IMR-90 (cell line): ENCODE data around the gene LARGE2. TPM values are rescaled to one million over a fixed set of nuclear protein-coding genes. Genes with fewer than 3 reads are reported as not detected.

ENCODE experiments used
- ATAC-seq: fragments of 200-7000 bp; cut with Tn5 transposase; 2 replicates; pipeline ENCODE4 v1.9.1; 2020; ENCODE audit warnings: low read depth, mild to moderate bottlenecking, moderate library complexity
- BruUV-seq: library from RNA; stranded (reverse); fragments of 400-500 nt; replicated peaks from 2 replicates; lab custom pipeline; 2021; lab: Mats Ljungman, UMichigan
- CTCF ChIA-PET: fragments of 300-600 bp; formaldehyde crosslinking; extraction: SDS; loops from one replicate; lab custom pipeline; 2021; ENCODE audit warnings: antibody characterized with exemption; lab: Yijun Ruan, JAX
- POLR2A ChIA-PET: fragments of 300-600 bp; sonication (Branson Sonifier 250); formaldehyde crosslinking; loops from one replicate; lab custom pipeline; 2022; ENCODE audit warnings: antibody characterized with exemption; ENCODE audit not compliant: unreplicated experiment; lab: Charles Lee
- DNase-seq: peaks from one replicate; pipeline ENCODE4 v3.0.0; 2013
- H2AFZ ChIP-seq: replicated peaks from 2 replicates; pipeline ENCODE3; 2013; ENCODE audit warnings: low read length, mild to moderate bottlenecking; ENCODE audit not compliant: poor library complexity
- H2AK5ac ChIP-seq: 2 replicates; pipeline ENCODE4 v1.6.1; 2013; ENCODE audit warnings: low read depth, low read length, inconsistent platforms
- H2AK9ac ChIP-seq: replicated peaks from 2 replicates; pipeline ENCODE3; 2013; ENCODE audit warnings: mild to moderate bottlenecking, low read depth, low read length, moderate library complexity; ENCODE audit not compliant: poor library complexity
- H2BK120ac ChIP-seq: 2 replicates; pipeline ENCODE4 v1.6.1; 2013; ENCODE audit warnings: low read depth, low read length, inconsistent platforms
- H2BK15ac ChIP-seq: 3 replicates; pipeline ENCODE4 v1.6.1; 2013; ENCODE audit warnings: low read depth, low read length, inconsistent platforms
- H2BK20ac ChIP-seq: 2 replicates; pipeline ENCODE4 v1.6.1; 2013; ENCODE audit warnings: low read depth, mild to moderate bottlenecking, inconsistent platforms, low read length, moderate library complexity
- H2BK5ac ChIP-seq: 2 replicates; pipeline ENCODE4 v1.6.1; 2013; ENCODE audit warnings: mild to moderate bottlenecking, low read depth, low read length, inconsistent platforms; ENCODE audit not compliant: poor library complexity, severe bottlenecking
- H3K14ac ChIP-seq: replicated peaks from 2 replicates; pipeline ENCODE4 v1.6.1; 2013; ENCODE audit warnings: low read depth, low read length, inconsistent platforms
- H3K18ac ChIP-seq: 2 replicates; pipeline ENCODE4 v1.6.1; 2013; ENCODE audit warnings: low read depth, low read length, control low read depth
- H3K23ac ChIP-seq: 2 replicates; pipeline ENCODE4 v1.6.1; 2013; ENCODE audit warnings: low read depth, low read length, inconsistent platforms
- H3K27ac ChIP-seq: 2 replicates; pipeline ENCODE4 v1.5.1; 2013; ENCODE audit warnings: mild to moderate bottlenecking, control low read depth, low read length; ENCODE audit not compliant: insufficient read depth
- H3K27me3 ChIP-seq: 2 replicates; pipeline ENCODE4 v1.6.1; 2013; ENCODE audit warnings: low read length; ENCODE audit not compliant: control insufficient read depth, insufficient read depth
- H3K36me3 ChIP-seq: 2 replicates; pipeline ENCODE4 v1.6.1; 2013; ENCODE audit warnings: low read length, mixed read lengths; ENCODE audit not compliant: control insufficient read depth, insufficient read depth
- H3K4ac ChIP-seq: 2 replicates; pipeline ENCODE4 v1.6.1; 2013; ENCODE audit warnings: low read depth, low read length, inconsistent platforms
- H3K4me1 ChIP-seq: 2 replicates; pipeline ENCODE4 v1.6.1; 2013; ENCODE audit warnings: low read length, mixed read lengths; ENCODE audit not compliant: control insufficient read depth, insufficient read depth
- H3K4me2 ChIP-seq: 2 replicates; pipeline ENCODE4 v1.6.1; 2013; ENCODE audit warnings: low read depth, mild to moderate bottlenecking, control low read depth, low read length, moderate library complexity
- H3K4me3 ChIP-seq: 2 replicates; pipeline ENCODE4 v1.5.1; 2013; ENCODE audit warnings: low read depth, mild to moderate bottlenecking, control low read depth, low read length, moderate library complexity; ENCODE audit not compliant: insufficient read depth
- H3K56ac ChIP-seq: 2 replicates; pipeline ENCODE4 v1.6.1; 2013; ENCODE audit warnings: low read length, inconsistent platforms; ENCODE audit not compliant: insufficient read depth; ENCODE audit errors: extremely low read depth
- H3K79me1 ChIP-seq, 2 experiments: 2 replicates each; pipeline ENCODE4 v1.6.1; 2013; ENCODE audit warnings: low read length in 2 of 2, inconsistent platforms in 1 of 2, low read depth in 1 of 2
- H3K9ac ChIP-seq: 2 replicates; pipeline ENCODE4 v1.6.1; 2013; ENCODE audit warnings: low read depth, low read length, control low read depth
- H3K9me1 ChIP-seq: 2 replicates; pipeline ENCODE4 v1.6.1; 2013; ENCODE audit warnings: low read length, inconsistent platforms; ENCODE audit not compliant: insufficient read depth
- H3K9me3 ChIP-seq: 2 replicates; pipeline ENCODE4 v1.6.1; 2013; ENCODE audit warnings: low read length; ENCODE audit not compliant: control insufficient read depth, insufficient read depth
- H4K20me1 ChIP-seq: 2 replicates; pipeline ENCODE4 v1.6.1; 2013; ENCODE audit warnings: low read length, inconsistent platforms; ENCODE audit not compliant: insufficient read depth
- H4K5ac ChIP-seq: 2 replicates; pipeline ENCODE4 v1.6.1; 2013; ENCODE audit warnings: mild to moderate bottlenecking, low read depth, low read length, control low read depth
- H4K8ac ChIP-seq, 2 experiments: 2 replicates each; pipeline ENCODE4 v1.6.1; 2013; ENCODE audit warnings: low read depth in 2 of 2, low read length in 2 of 2, control low read depth in 1 of 2, inconsistent platforms in 1 of 2
- H4K91ac ChIP-seq: 2 replicates; pipeline ENCODE4 v1.6.1; 2013; ENCODE audit warnings: low read depth, low read length, inconsistent platforms; ENCODE audit not compliant: insufficient read depth
- CEBPB ChIP-seq: IDR thresholded peaks from 2 replicates; pipeline ENCODE4 v1.6.1; 2012; ENCODE audit warnings: low read depth, low read length, improper control_type of control experiment
- CHD1 ChIP-seq: IDR thresholded peaks from 2 replicates; pipeline ENCODE4 v1.6.1; 2012; ENCODE audit warnings: low read depth, low read length, improper control_type of control experiment
- FOS ChIP-seq: fragments of 150-350 bp; IDR thresholded peaks from 2 replicates; pipeline ENCODE4 v1.6.1; 2016; ENCODE audit warnings: low read depth, low read length
- MAZ ChIP-seq: IDR thresholded peaks from 2 replicates; pipeline ENCODE4 v1.6.1; 2012; ENCODE audit warnings: low read depth, mild to moderate bottlenecking, low read length, improper control_type of control experiment, moderate library complexity, borderline replicate concordance
- MXI1 ChIP-seq: IDR thresholded peaks from 2 replicates; pipeline ENCODE4 v1.6.1; 2012; ENCODE audit warnings: low read depth, mild to moderate bottlenecking, low read length, moderate library complexity, borderline replicate concordance
- NFE2L2 ChIP-seq: fragments of 150-350 bp; IDR thresholded peaks from 2 replicates; pipeline ENCODE4 v1.6.1; 2016; ENCODE audit warnings: low read depth, mild to moderate bottlenecking, low read length
- POLR2A ChIP-seq: IDR thresholded peaks from 2 replicates; pipeline ENCODE4 v1.6.1; 2012; ENCODE audit warnings: mild to moderate bottlenecking, low read depth, low read length
- RAD21 ChIP-seq: IDR thresholded peaks from 2 replicates; pipeline ENCODE4 v1.6.1; 2012; ENCODE audit warnings: low read length, improper control_type of control experiment
- RFX5 ChIP-seq: IDR thresholded peaks from 2 replicates; pipeline ENCODE4 v1.8.0; 2012; ENCODE audit warnings: low read depth, mild to moderate bottlenecking, low read length, moderate library complexity
- WGBS, 2 experiments: methylation state at CpG; one replicate each; pipeline versions ENCODE4 v1.1.5 to v1.1.7; 2013; ENCODE audit warnings: missing lambda C conversion rate in 2 of 2; ENCODE audit not compliant: insufficient read length in 1 of 2; ENCODE audit errors: extremely low coverage in 2 of 2; 5-methylcytosine and 5-hydroxymethylcytosine counted together
- dilution Hi-C: fragments of 300-500 bp; cut with HindIII; formaldehyde crosslinking; loops from one replicate; pipeline ENCODE4 v1.14.3; 2018; ENCODE audit warnings: low sequenced_read_pairs; ENCODE audit not compliant: unreplicated experiment
- in situ Hi-C: fragments of 300-500 bp; cut with MboI; formaldehyde crosslinking; loops from 3 replicates; pipeline ENCODE4 v1.14.3; 2019; ENCODE audit warnings: low sequenced_read_pairs, inconsistent platforms, mixed read lengths
- intact Hi-C: fragments of 100-400 bp; cut with micrococcal nuclease; formaldehyde crosslinking; loops from 2 replicates; pipeline ENCODE4 v1.10.0; 2022
- polyA plus RNA-seq, 3 experiments: library from polyadenylated mRNA; depleted of rRNA; stranded (reverse); fragments of >200 nt; gene quantifications; 2 replicates each; pipeline ENCODE4 v1.2.3, GENCODE V29; 2012; ENCODE audit warnings: low replicate concordance in 1 of 3
- total RNA-seq: library from RNA; depleted of rRNA; stranded (reverse); fragments of >200 nt; gene quantifications from 2 replicates; pipeline ENCODE4 v1.2.3, GENCODE V29; 2012
- TF ChIP-seq, protein P1 (sequence below): fragments of 150-350 bp; IDR thresholded peaks from 2 replicates; pipeline ENCODE4 v1.6.1; 2017; ENCODE audit warnings: mild to moderate bottlenecking, antibody characterized with exemption, low read length, low read depth
- TF ChIP-seq, protein P2 (sequence below): conservative IDR thresholded peaks from 2 replicates; pipeline ENCODE4 v1.5.1; 2012; ENCODE audit warnings: mild to moderate bottlenecking, low read depth, low read length, improper control_type of control experiment

Gene LARGE2
- total and polyA plus RNA-seq, 2 of the 4 experiments (the other 2 are of a cell fraction), result 0.03 TPM; not detected in 1

DNA sequence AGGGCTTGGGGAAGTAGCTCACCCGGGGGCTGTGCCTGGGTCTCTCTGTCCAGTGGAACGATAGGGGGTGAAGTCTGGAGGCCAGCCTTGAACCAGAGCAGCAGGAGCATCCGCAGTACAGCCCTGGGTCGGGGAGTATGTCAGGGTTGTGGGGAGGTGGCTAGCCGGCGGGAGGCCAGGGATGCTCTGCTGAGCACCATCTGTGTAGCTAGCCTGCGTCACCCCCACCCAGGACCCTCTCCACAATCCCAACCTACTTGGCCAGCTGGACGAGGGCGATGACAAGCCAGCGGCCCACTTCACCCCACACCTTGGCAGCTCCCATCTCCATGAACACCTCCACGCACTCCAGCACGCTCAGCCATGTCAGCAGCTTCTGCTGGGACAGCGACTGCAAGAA lies 7.0 kb upstream of the LARGE2 start:
- Histone ChIP-seq H2AK5ac (no peak overlapping the region), H3K23ac (no peak overlapping the region), H2BK120ac (no peak overlapping the region), H3K9me1 (0 out of 2 replicates have a peak, but pooled peaks cover 8% of the 10 kb centered on the region), H2AFZ (no peak overlapping the region), H2AK9ac (no peak overlapping the region), H3K4ac (no peak overlapping the region), H3K27me3 (no peaks in the 10 kb centered on the region), H3K18ac (no peak overlapping the region), H2BK5ac (no peak overlapping the region), H3K4me3 (no peak overlapping the region), H3K36me3 (peaks cover 30% of the 10 kb centered on the region), H3K4me2 (no peak overlapping the region), H3K56ac (no peak overlapping the region), H4K5ac (no peak overlapping the region), H3K4me1 (no peaks in the 10 kb centered on the region), H2BK15ac (no peak overlapping the region), H4K20me1 (peaks cover 7% of the 10 kb centered on the region; the same call in 1 of the 2 replicates), H3K9me3 (no peaks in the 10 kb centered on the region), H3K79me1 (peaks cover 18 to 32% of the 10 kb centered on the region in 2 experiments), H3K27ac (no peak overlapping the region), H4K8ac (no peak overlapping the region), H3K14ac (no peak overlapping the region), H4K91ac (no peak overlapping the region), H2BK20ac (no peak overlapping the region), H3K9ac (no peak overlapping the region)
- no CpG with 5 or more reads among the region's 13 CpGs for WGBS, 2 experiments
- intact Hi-C loops (no loop called here), in situ Hi-C loops (no loop called here), dilution Hi-C loops (no loop called here)
- BruUV-seq, result no TSS peak
- DNase-seq (no peak), ATAC-seq (no peak)
- ChIA-PET CTCF (interaction anchor here (0.6 kb wide), 1 partner anchor 55 kb away, joined by 3 read pairs; no protein-coding TSS in a partner anchor), POLR2A (no interaction called here)
- TF ChIP-seq FOS (no peak), MXI1 (no peak), POLR2A (no peak), RAD21 (no peak), CEBPB (no peak), RFX5 (no peak), CHD1 (no peak), NFE2L2 (no peak), MAZ (no peak)
- TF ChIP-seq, protein P1, sequence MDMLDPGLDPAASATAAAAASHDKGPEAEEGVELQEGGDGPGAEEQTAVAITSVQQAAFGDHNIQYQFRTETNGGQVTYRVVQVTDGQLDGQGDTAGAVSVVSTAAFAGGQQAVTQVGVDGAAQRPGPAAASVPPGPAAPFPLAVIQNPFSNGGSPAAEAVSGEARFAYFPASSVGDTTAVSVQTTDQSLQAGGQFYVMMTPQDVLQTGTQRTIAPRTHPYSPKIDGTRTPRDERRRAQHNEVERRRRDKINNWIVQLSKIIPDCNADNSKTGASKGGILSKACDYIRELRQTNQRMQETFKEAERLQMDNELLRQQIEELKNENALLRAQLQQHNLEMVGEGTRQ, result no peak
- TF ChIP-seq, protein P2, sequence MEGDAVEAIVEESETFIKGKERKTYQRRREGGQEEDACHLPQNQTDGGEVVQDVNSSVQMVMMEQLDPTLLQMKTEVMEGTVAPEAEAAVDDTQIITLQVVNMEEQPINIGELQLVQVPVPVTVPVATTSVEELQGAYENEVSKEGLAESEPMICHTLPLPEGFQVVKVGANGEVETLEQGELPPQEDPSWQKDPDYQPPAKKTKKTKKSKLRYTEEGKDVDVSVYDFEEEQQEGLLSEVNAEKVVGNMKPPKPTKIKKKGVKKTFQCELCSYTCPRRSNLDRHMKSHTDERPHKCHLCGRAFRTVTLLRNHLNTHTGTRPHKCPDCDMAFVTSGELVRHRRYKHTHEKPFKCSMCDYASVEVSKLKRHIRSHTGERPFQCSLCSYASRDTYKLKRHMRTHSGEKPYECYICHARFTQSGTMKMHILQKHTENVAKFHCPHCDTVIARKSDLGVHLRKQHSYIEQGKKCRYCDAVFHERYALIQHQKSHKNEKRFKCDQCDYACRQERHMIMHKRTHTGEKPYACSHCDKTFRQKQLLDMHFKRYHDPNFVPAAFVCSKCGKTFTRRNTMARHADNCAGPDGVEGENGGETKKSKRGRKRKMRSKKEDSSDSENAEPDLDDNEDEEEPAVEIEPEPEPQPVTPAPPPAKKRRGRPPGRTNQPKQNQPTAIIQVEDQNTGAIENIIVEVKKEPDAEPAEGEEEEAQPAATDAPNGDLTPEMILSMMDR, result no peak
